ENCODE data around the gene SNCAIP.

GRCh38 chr5:122426301-122426700 lies 114.3 kb downstream of the SNCAIP start:
- TF ChIP-seq CTCF (IDR thresholded peaks at IDR 0.05; ENCODE audit: low read depth, low read length) (no peak), POLR2A (IDR thresholded peaks at IDR 0.05; ENCODE audit: extremely low read depth, insufficient read length) (no peak), MYC (IDR thresholded peaks at IDR 0.05; ENCODE audit: low read depth, low read length) (no peak)
